Measurements from ENCODE around the gene CX3CL1.

DNA sequence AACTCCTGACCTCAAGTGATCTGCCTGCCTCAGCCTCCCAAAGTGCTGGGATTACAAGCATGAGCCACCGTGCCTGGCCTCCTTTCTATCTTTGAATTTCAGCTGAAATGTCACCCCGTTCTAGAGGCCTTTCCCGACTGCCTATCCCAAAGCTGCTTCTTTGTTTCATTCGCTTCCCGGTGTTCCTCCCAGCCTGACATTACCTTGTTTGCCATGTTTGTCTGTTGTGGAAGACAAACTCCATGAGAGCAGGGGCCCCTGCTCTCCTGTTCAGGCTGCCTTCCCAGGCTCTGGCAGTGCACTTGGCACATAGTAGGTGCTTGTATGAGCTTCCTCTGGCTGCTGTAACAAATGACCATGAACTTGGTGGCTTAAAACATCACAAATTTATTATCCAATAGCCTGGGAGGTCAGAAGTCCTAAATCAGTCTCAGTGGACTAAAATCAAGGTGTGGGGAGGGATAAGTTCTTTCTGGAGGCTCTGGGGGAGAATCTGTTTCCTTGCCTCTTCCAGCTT lies 16.3 kb upstream of the CX3CL1 start:
- TF ChIP-seq, protein P1, sequence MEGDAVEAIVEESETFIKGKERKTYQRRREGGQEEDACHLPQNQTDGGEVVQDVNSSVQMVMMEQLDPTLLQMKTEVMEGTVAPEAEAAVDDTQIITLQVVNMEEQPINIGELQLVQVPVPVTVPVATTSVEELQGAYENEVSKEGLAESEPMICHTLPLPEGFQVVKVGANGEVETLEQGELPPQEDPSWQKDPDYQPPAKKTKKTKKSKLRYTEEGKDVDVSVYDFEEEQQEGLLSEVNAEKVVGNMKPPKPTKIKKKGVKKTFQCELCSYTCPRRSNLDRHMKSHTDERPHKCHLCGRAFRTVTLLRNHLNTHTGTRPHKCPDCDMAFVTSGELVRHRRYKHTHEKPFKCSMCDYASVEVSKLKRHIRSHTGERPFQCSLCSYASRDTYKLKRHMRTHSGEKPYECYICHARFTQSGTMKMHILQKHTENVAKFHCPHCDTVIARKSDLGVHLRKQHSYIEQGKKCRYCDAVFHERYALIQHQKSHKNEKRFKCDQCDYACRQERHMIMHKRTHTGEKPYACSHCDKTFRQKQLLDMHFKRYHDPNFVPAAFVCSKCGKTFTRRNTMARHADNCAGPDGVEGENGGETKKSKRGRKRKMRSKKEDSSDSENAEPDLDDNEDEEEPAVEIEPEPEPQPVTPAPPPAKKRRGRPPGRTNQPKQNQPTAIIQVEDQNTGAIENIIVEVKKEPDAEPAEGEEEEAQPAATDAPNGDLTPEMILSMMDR (conservative IDR thresholded peaks at IDR 0.05; ENCODE audit: low read length) = no peak
- no peak for TF ChIP-seq EZH2phosphoT487 (IDR thresholded peaks at IDR 0.05; ENCODE audit: borderline replicate concordance, low read depth, low read length)

Data from OCI-LY7 (cell line).